ENCODE data around the gene ST7.

DNA sequence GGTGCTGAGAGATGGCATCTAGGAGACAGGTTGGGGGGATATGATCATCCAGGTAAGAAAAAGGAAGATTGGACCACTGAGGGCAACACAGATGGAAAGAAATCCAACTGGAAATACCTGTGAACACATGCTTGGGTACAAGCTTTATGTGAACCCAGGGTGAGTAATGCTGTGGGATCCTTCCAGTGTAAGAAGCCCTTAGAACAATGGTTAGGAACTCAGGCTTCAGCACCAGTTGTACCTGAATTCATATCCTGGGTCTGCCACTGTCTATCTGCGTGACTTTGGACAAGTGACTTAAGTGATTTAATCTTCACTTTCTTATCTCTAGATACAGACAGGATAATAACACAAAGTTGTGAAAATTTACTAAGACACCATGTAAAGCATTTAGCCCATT is 131.0 kb downstream of the ST7 start:
- TF ChIP-seq EZH2 (IDR thresholded peaks at IDR 0.05; ENCODE audit: low read depth, low read length, severe bottlenecking) (no peak), POLR2A (IDR thresholded peaks at IDR 0.05; ENCODE audit: control extremely low read depth in 1 of 2, low read depth in 2 of 2, low read length in 2 of 2) (no peak), SP1 (IDR thresholded peaks at IDR 0.05; ENCODE audit: low read depth, low read length) (no peak), MAFK (IDR thresholded peaks at IDR 0.05; ENCODE audit: low read depth, low read length) (no peak)
- TF ChIP-seq, protein P1, sequence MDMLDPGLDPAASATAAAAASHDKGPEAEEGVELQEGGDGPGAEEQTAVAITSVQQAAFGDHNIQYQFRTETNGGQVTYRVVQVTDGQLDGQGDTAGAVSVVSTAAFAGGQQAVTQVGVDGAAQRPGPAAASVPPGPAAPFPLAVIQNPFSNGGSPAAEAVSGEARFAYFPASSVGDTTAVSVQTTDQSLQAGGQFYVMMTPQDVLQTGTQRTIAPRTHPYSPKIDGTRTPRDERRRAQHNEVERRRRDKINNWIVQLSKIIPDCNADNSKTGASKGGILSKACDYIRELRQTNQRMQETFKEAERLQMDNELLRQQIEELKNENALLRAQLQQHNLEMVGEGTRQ (IDR thresholded peaks at IDR 0.05; ENCODE audit: low read length): no peak

All from H1 (cell line).